ENCODE measurements around the gene GFRA4. TPM values are rescaled to one million over a fixed set of nuclear protein-coding genes. Genes with fewer than 3 reads are reported as not detected.

Gene GFRA4
- total and polyA plus RNA-seq, 10 donors: not detected

DNA sequence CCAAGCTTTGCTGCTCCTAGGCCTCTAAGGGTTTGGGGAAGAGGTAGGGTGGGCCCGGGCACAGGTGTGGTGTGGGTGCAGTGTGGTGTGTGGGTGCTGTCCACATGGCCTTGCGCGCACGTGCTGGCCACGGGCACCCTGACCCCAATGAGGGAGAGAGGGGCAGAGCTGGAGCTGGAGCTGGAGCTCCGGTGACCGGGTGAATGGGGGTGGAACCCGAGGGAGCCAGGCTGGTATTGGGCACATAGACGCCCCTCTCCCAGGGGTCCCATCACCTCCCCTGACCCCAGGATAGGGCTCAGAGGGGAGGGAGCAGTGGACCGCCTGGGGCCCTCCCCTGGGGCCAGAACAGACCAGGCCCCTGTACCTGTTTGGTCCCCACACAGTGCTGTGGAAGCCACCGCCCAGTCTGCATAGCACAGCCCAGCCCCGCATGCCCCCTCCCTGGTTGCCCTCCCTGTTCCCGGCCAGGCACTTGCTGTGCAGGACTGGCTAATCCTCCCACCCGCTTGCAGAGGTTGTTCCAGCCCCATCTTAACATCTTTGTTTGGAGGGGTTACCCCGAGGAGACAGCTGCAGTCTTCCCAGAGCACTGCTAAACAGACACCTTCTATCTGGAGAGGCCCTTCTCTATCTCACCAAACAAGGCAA lies 17.6 kb upstream of the GFRA4 start:
- TF ChIP-seq CTCF (IDR thresholded peaks at IDR 0.05 in 8 of 11, conservative IDR thresholded peaks at IDR 0.05 in 3 of 11): no peak
- no peak for TF ChIP-seq POLR2A (IDR thresholded peaks at IDR 0.05)
- no peak for TF ChIP-seq POLR2AphosphoS5 (IDR thresholded peaks at IDR 0.05)
- H3K4me3 ChIP-seq: peak overlapping the region in 4 of 8 donors; percentile 22 to 64 (median 36)
- intact Hi-C loops (cut with DNase I; ENCODE audit: low total_unique reads): no loop called here
- H3K27ac ChIP-seq: peak overlapping the region in 2 of 8 donors; percentile 18 to 28
- WGBS, 5 donors: 74 to 82% (median 75%) methylated on average over 7 to 15 of the region's 15 CpGs
- DNase-seq: no peak
- H3K27me3 ChIP-seq (replicated peaks in 1 of 7): peaks cover 0 to 70% (median 24%) of the 10 kb centered on the region in 7 donors
- no peaks in the 10 kb centered on the region for H3K36me3 ChIP-seq
- H3K9me3 ChIP-seq: no peaks in the 10 kb centered on the region
- peaks cover 0 to 48% (median 28%) of the 10 kb centered on the region in 6 donors for H3K4me1 ChIP-seq

- H3K27me3 ChIP-seq (replicated peaks in 1 of 7): peaks cover 0 to 78% (median 30%) of the 10 kb centered on the region in 7 donors
- TF ChIP-seq CTCF (IDR thresholded peaks at IDR 0.05 in 8 of 11, conservative IDR thresholded peaks at IDR 0.05 in 3 of 11) (no peak), POLR2A (IDR thresholded peaks at IDR 0.05) (no peak), POLR2AphosphoS5 (IDR thresholded peaks at IDR 0.05) (peak in 1 of 3 donors; percentile 7)
- peak overlapping the region in 2 of 8 donors; percentile 18 to 28 for H3K27ac ChIP-seq
- intact Hi-C loops (cut with DNase I; ENCODE audit: low total_unique reads): no loop called here
- no peaks in the 10 kb centered on the region for H3K36me3 ChIP-seq
- DNase-seq: no peak
- 60 to 77% (median 71%) methylated on average over 13 to 18 of the region's 18 CpGs for WGBS, 5 donors
- peak overlapping the region in 2 of 8 donors; percentile 44 to 64 for H3K4me3 ChIP-seq
- no peaks in the 10 kb centered on the region for H3K9me3 ChIP-seq
- H3K4me1 ChIP-seq: peaks cover 0 to 48% (median 28%) of the 10 kb centered on the region in 6 donors
Measured at GRCh38 chr20:3679749-3680700, 16.8 kb upstream of the GFRA4 start.

- Histone ChIP-seq H3K27me3 (replicated peaks in 1 of 7) (peaks cover 0 to 88% (median 39%) of the 10 kb centered on the region in 7 donors), H3K4me3 (no peak overlapping the region), H3K27ac (peak overlapping the region in 2 of 8 donors; percentile 18 to 28), H3K36me3 (no peaks in the 10 kb centered on the region), H3K9me3 (no peaks in the 10 kb centered on the region), H3K4me1 (peaks cover 0 to 48% (median 28%) of the 10 kb centered on the region in 6 donors)
- no peak for TF ChIP-seq CTCF (IDR thresholded peaks at IDR 0.05 in 8 of 11, conservative IDR thresholded peaks at IDR 0.05 in 3 of 11)
- no peak for TF ChIP-seq POLR2AphosphoS5 (IDR thresholded peaks at IDR 0.05)
- no peak for TF ChIP-seq POLR2A (IDR thresholded peaks at IDR 0.05)
- 79 to 90% (median 87%) methylated on average over 14 of the region's 14 CpGs for WGBS, 5 donors
- DNase-seq: no peak
- intact Hi-C loops (cut with DNase I; ENCODE audit: low total_unique reads): no loop called here
Measured at GRCh38 chr20:3678856-3679720, 15.9 kb upstream of the GFRA4 start.

Data from spleen (tissue), 11 donors.